GM12801 (cell line): ENCODE measurements around the gene WBP1.

Experiments
- TF ChIP-seq, protein P1 (sequence below): IDR thresholded peaks from one replicate; pipeline ENCODE4 v1.5.1; 2011; ENCODE audit warnings: control low read depth; ENCODE audit not compliant: insufficient read length; ENCODE audit errors: extremely low read depth

The WBP1 gene

DNA sequence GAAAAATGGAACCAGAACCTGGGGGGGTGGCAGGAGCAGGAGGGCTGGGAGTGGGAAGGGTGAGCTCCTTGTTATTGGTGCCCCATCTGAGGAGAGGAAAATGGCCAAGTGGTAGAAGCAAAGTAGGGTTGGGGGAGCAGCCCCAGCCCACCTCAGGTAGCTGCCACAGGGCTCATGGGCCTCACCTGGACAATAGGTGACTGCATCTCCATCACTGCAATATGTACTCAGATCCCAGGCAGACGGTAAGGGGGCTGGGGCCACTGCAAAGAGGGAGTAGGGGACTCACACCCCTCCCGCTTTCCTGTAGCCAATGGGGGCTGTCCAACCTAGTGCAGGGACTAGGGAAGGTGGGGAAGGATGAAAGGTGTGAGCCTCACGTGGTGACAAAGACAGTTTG, 41.0 kb upstream of the WBP1 start:
- TF ChIP-seq, protein P1, sequence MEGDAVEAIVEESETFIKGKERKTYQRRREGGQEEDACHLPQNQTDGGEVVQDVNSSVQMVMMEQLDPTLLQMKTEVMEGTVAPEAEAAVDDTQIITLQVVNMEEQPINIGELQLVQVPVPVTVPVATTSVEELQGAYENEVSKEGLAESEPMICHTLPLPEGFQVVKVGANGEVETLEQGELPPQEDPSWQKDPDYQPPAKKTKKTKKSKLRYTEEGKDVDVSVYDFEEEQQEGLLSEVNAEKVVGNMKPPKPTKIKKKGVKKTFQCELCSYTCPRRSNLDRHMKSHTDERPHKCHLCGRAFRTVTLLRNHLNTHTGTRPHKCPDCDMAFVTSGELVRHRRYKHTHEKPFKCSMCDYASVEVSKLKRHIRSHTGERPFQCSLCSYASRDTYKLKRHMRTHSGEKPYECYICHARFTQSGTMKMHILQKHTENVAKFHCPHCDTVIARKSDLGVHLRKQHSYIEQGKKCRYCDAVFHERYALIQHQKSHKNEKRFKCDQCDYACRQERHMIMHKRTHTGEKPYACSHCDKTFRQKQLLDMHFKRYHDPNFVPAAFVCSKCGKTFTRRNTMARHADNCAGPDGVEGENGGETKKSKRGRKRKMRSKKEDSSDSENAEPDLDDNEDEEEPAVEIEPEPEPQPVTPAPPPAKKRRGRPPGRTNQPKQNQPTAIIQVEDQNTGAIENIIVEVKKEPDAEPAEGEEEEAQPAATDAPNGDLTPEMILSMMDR = no peak

DNA sequence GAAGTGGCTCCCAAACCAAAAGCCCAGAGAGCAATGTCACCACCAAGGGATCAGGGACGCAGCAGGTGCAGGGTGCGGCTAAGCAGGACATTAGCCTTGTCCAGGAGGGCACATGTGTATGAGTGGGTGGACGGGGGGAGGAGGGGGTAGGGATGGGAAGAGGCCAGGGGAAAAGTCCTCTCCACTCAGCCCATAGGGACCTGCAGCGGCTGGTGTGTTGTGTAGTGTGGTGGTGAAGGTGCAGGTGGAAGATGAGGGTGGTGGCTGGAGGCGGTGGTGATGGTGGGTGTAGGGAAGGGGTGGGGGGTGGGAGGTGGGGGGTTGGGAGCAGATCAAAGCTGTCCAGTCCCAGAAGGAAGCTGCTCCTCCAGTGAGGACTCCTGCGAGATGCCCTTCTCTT, 40.5 kb upstream of the WBP1 start:
- TF ChIP-seq, protein P1 = no peak

DNA sequence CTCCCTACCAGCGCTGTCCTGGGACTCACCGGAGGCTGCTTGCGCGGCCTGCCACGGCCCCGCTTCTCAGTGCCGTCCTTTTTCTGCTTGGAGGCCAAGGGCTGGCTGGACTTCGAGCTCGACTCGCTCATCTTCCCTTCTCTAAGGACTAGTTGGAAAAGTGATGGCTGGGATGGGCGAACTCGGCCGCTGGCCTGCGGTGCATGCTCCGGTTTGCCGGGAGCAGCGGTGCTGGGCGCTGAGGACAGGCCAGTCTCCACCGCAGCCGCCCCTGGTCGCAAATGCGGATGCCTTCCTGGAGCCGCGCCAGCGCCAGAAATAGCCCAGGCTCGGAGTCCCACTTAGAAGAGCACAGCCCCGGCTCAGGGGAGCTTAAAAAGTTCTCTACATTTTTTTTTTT, 39.9 kb upstream of the WBP1 start:
- TF ChIP-seq, protein P1 = no peak

DNA sequence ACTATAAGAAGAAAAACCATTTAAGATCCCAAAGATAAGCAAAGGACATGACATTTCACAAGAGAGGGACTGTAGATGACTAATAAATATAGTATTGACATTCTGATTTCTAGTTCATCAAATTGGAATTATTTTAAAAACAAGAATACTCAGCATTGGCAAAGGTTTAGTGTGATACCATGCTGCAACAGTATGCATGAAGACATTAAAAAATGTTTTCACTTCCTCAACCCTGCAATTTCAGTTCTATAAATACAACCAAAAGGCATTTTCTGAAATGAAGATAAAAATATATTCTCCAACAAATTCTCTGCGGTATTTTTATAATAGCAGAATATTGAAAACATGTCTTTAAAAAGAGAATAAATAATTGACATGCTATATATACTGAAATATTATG, 38.9 kb upstream of the WBP1 start:
- TF ChIP-seq, protein P1 = no peak

DNA sequence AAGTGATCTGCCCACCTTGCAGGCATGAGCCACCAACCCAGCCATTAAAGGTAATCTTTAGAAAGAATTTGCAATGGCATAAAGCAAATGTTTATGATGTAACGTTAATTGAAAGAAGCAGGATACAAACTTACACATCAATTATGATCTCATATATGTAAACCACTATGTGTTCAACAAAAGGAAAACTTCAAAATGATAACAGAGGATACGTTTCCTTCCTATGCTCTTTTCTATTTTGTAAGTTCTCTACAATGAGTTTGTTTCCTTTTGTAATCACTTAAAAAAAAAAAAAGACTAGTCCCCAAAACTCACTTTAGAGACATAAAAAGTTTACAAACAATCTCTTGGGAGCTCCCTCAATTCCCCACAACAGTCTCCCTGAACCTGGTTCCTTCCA, 38.2 kb upstream of the WBP1 start:
- TF ChIP-seq, protein P1 = no peak

DNA sequence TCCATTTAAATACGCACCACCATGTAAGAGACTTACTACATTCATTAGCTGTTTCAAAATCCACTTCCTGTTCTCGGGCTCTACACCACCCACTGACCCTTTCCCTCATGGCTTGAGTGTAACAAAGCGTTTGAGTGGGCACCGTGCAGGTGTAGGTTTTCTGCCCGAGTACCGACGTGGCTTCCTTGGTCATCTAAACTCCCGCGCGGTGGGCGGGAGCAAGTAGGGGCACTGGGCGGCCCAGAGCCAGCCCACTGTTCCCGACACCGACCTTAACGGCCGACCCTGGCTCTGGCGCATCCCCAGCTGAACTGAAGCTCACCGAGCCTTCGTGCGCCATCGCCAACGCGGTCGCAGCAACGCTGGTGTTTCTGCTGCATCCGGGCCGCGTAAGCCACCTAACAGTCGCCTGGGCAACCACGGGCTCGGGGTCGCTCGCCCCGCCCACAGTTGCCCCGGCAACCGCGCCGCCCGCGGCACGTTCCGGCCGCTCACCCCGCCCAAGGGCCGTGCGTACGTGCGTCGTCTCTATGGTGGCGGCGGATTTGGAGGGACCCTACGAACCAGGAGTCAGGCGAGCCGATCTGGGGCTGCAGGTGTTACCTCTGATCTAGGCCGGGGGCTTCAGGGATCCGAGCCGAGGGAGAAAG, 36.9 kb upstream of the WBP1 start, which contains the start of the genes C2orf81 and WDR54:
Gene C2orf81 (minus strand): TSS at position 399 of the 650 bp plus-strand sequence. CDS start 59 bp downstream, at position 340.
Gene WDR54 (plus strand): TSS at position 510 of the 650 bp plus-strand sequence. CDS start 424 bp downstream, outside the sequence.
- TF ChIP-seq, protein P1 = no peak

DNA sequence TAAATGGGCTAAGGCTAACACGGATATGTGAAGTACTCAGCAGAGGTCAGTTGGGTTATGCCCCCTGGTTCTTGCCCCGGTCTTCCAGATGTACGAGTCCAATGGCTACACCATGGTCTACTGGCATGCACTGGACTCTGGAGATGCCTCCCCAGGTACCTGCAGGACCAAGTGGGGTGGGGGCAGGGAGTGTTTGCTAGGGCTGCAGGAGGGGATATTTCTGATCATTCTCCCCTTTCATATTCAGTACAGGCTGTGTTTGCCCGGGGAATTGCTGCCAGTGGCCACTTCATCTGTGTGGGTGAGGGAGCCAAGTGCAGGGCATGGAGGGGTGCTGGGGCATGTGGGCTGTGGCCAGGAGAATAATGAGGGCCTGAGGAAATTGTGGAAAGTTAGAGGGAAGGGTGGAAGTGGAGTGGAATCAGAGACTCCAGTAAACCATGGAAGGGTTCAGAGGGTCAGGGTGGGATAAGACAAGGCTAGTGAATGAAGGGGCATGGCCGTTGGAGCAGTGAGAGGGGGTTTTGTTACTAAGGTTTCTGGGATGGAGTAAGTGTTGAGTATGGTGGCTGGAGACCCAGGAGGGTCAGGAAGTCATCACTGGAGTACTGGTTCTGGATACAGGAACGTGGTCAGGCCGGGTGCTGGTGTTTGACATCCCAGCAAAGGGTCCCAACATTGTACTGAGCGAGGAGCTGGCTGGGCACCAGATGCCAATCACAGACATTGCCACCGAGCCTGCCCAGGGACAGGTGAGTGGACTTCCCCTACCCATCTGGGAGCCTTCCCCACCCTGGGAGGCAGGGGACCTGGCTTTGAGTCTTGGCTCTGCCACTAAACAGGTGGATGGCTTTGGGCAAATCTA, 34.8 kb upstream of the WBP1 start:
- TF ChIP-seq, protein P1 = no peak
